Neural progenitor cell (in vitro differentiated cells): ENCODE measurements around the gene IFNA14. TPM values are rescaled to one million over a fixed set of nuclear protein-coding genes. Genes with fewer than 3 reads are reported as not detected.

Experiments
- DNase-seq: peaks from one replicate; pipeline ENCODE4 v3.0.0-alpha.2; 2016; ENCODE audit warnings: low spot score
- H2AFZ ChIP-seq: fragments of 200-600 bp; sonication (generic); replicated peaks from 2 replicates; pipeline ENCODE4 v1.6.1; 2016; ENCODE audit warnings: antibody characterized with exemption
- H3F3A ChIP-seq: fragments of 200-600 bp; sonication (generic); 2 replicates; pipeline ENCODE4 v1.6.1; 2016; ENCODE audit warnings: antibody characterized with exemption, low read depth
- H3K27ac ChIP-seq: fragments of 200-600 bp; sonication (generic); 2 replicates; pipeline ENCODE4 v1.5.1; 2016; ENCODE audit warnings: mild to moderate bottlenecking
- H3K27me3 ChIP-seq: fragments of 200-600 bp; sonication (generic); 2 replicates; pipeline ENCODE4 v1.6.1; 2016; ENCODE audit warnings: mild to moderate bottlenecking, moderate library complexity
- H3K36me3 ChIP-seq: fragments of 200-600 bp; sonication (generic); 2 replicates; pipeline ENCODE4 v1.5.1; 2016
- H3K4me1 ChIP-seq: fragments of 200-600 bp; sonication (generic); 2 replicates; pipeline ENCODE4 v1.6.1; 2016; ENCODE audit warnings: mixed run types
- H3K4me2 ChIP-seq: fragments of 200-600 bp; sonication (generic); 2 replicates; pipeline ENCODE4 v1.6.1; 2016
- H3K4me3 ChIP-seq: fragments of 200-600 bp; sonication (generic); 2 replicates; pipeline ENCODE4 v1.5.1; 2016
- H3K79me2 ChIP-seq: fragments of 200-600 bp; sonication (generic); 2 replicates; pipeline ENCODE4 v1.6.1; 2016; ENCODE audit warnings: low read depth
- H3K9ac ChIP-seq: fragments of 200-600 bp; sonication (generic); 2 replicates; pipeline ENCODE4 v1.6.1; 2016
- H3K9me3 ChIP-seq: fragments of 200-600 bp; sonication (generic); 2 replicates; pipeline ENCODE4 v1.5.1; 2016; ENCODE audit warnings: low read depth
- H4K20me1 ChIP-seq: fragments of 200-600 bp; sonication (generic); 2 replicates; pipeline ENCODE4 v1.6.1; 2016; ENCODE audit warnings: low read depth
- H3K27ac Mint-ChIP-seq: 3 replicates; pipeline ENCODE4 v1.8.0; 2021; ENCODE audit warnings: mixed read lengths
- H3K27me3 Mint-ChIP-seq: 2 replicates; pipeline ENCODE4 v1.8.0; 2022; ENCODE audit warnings: low read depth, mild to moderate bottlenecking, inconsistent platforms, moderate library complexity, mixed read lengths; ENCODE audit not compliant: insufficient read depth
- H3K36me3 Mint-ChIP-seq: 3 replicates; pipeline ENCODE4 v1.8.0; 2021; ENCODE audit warnings: mixed read lengths
- H3K4me1 Mint-ChIP-seq: 3 replicates; pipeline ENCODE4 v1.8.0; 2021; ENCODE audit warnings: mixed read lengths
- H3K4me3 Mint-ChIP-seq: 3 replicates; pipeline ENCODE4 v1.8.0; 2021; ENCODE audit warnings: mild to moderate bottlenecking, moderate library complexity, mixed read lengths
- H3K9me3 Mint-ChIP-seq: 3 replicates; pipeline ENCODE4 v1.8.0; 2020; ENCODE audit warnings: mixed read lengths
- CTCF ChIP-seq: fragments of 200-600 bp; sonication (generic); IDR thresholded peaks from 2 replicates; pipeline ENCODE4 v1.5.1; 2017; ENCODE audit warnings: antibody characterized with exemption, mild to moderate bottlenecking
- EZH2 ChIP-seq: fragments of 200-600 bp; sonication (generic); IDR thresholded peaks from 2 replicates; pipeline ENCODE4 v1.6.1; 2017; ENCODE audit warnings: antibody characterized with exemption, mild to moderate bottlenecking, moderate library complexity
- EZH2phosphoT487 ChIP-seq: fragments of 200-600 bp; sonication (generic); IDR thresholded peaks from 2 replicates; pipeline ENCODE4 v1.6.1; 2017; ENCODE audit warnings: antibody characterized with exemption
- total RNA-seq: library from RNA; depleted of rRNA; stranded (reverse); fragments of >200 nt; gene quantifications from 2 replicates; pipeline ENCODE4 v1.2.3, GENCODE V29; 2015; ENCODE audit warnings: low replicate concordance

The IFNA14 gene
- not detected in 2 replicates for total RNA-seq

GRCh38 chr9:21239911-21240310, at the start of gene IFNA14:
IFNA14 (minus strand) TSS chr9:21240005; CDS start chr9:21239935, 70 bp downstream.
- Histone ChIP-seq H3K9me3 (no peaks in the 10 kb centered on the region), H2AFZ (no peak within 1 kb of the TSS), H3K79me2 (no peaks in the 10 kb centered on the region), H3K4me3 (no peak within 1 kb of the TSS), H3K27me3 (peaks cover 38% of the 10 kb centered on the region), H3K4me1 (no peaks in the 10 kb centered on the region), H3K36me3 (no peaks in the 10 kb centered on the region), H3K9ac (no peak within 1 kb of the TSS), H3K27ac (no peak within 1 kb of the TSS), H3F3A (no peaks in the 10 kb centered on the region), H3K4me2 (no peak within 1 kb of the TSS), H4K20me1 (no peaks in the 10 kb centered on the region)
- Mint-ChIP-seq H3K27ac (no peak within 1 kb of the TSS), H3K9me3 (no peaks in the 10 kb centered on the region), H3K36me3 (no peaks in the 10 kb centered on the region), H3K4me3 (no peak within 1 kb of the TSS), H3K27me3 (no peaks in the 10 kb centered on the region), H3K4me1 (no peaks in the 10 kb centered on the region)
- DNase-seq: no peak
- TF ChIP-seq CTCF (no peak), EZH2phosphoT487 (no peak), EZH2 (no peak)

GRCh38 chr9:21287280-21287679, 47.5 kb upstream of the IFNA14 start:
- Histone ChIP-seq H3K4me1 (no peaks in the 10 kb centered on the region), H3K36me3 (no peaks in the 10 kb centered on the region), H3K79me2 (no peaks in the 10 kb centered on the region), H3K27me3 (peaks cover 44% of the 10 kb centered on the region), H3K9me3 (no peaks in the 10 kb centered on the region), H4K20me1 (no peaks in the 10 kb centered on the region), H3K9ac (no peak overlapping the region), H3F3A (no peaks in the 10 kb centered on the region), H3K4me3 (no peak overlapping the region), H2AFZ (no peak overlapping the region), H3K27ac (no peak overlapping the region), H3K4me2 (no peak overlapping the region)
- H3K9me3 Mint-ChIP-seq: no peaks in the 10 kb centered on the region
- no peak for DNase-seq
- H3K4me3 Mint-ChIP-seq: no peak overlapping the region
- no peaks in the 10 kb centered on the region for H3K36me3 Mint-ChIP-seq
- no peak for TF ChIP-seq CTCF
- no peak for TF ChIP-seq EZH2
- no peak for TF ChIP-seq EZH2phosphoT487
- no peaks in the 10 kb centered on the region for H3K4me1 Mint-ChIP-seq
- no peak overlapping the region for H3K27ac Mint-ChIP-seq
- H3K27me3 Mint-ChIP-seq: peaks cover 2% of the 10 kb centered on the region

GRCh38 chr9:21286659-21287058, 46.9 kb upstream of the IFNA14 start:
- Histone ChIP-seq H3K9ac (no peak overlapping the region), H4K20me1 (no peaks in the 10 kb centered on the region), H3K4me3 (no peak overlapping the region), H3K79me2 (no peaks in the 10 kb centered on the region), H3F3A (no peaks in the 10 kb centered on the region), H3K27ac (no peak overlapping the region), H3K36me3 (no peaks in the 10 kb centered on the region), H3K4me1 (no peaks in the 10 kb centered on the region), H3K27me3 (peaks cover 42% of the 10 kb centered on the region), H3K9me3 (no peaks in the 10 kb centered on the region), H3K4me2 (no peak overlapping the region), H2AFZ (no peak overlapping the region)
- TF ChIP-seq CTCF (no peak), EZH2 (no peak), EZH2phosphoT487 (no peak)
- no peak overlapping the region for H3K27ac Mint-ChIP-seq
- no peak overlapping the region for H3K4me3 Mint-ChIP-seq
- no peak for DNase-seq
- no peaks in the 10 kb centered on the region for H3K9me3 Mint-ChIP-seq
- no peaks in the 10 kb centered on the region for H3K4me1 Mint-ChIP-seq
- no peaks in the 10 kb centered on the region for H3K36me3 Mint-ChIP-seq
- H3K27me3 Mint-ChIP-seq: peaks cover 2% of the 10 kb centered on the region

- H3F3A ChIP-seq: no peaks in the 10 kb centered on the region
- DNase-seq: no peak
- Mint-ChIP-seq H3K36me3 (no peaks in the 10 kb centered on the region), H3K27me3 (peaks cover 2% of the 10 kb centered on the region), H3K9me3 (no peaks in the 10 kb centered on the region), H3K27ac (no peak overlapping the region), H3K4me3 (no peak overlapping the region), H3K4me1 (no peaks in the 10 kb centered on the region)
- H3K36me3 ChIP-seq: no peaks in the 10 kb centered on the region
- no peak overlapping the region for H2AFZ ChIP-seq
- no peaks in the 10 kb centered on the region for H3K79me2 ChIP-seq
- H4K20me1 ChIP-seq: no peaks in the 10 kb centered on the region
- no peaks in the 10 kb centered on the region for H3K9me3 ChIP-seq
- no peaks in the 10 kb centered on the region for H3K4me1 ChIP-seq
- TF ChIP-seq EZH2 (no peak), EZH2phosphoT487 (no peak), CTCF (no peak)
- peaks cover 41% of the 10 kb centered on the region for H3K27me3 ChIP-seq
- no peak overlapping the region for H3K27ac ChIP-seq
- no peak overlapping the region for H3K4me2 ChIP-seq
- H3K9ac ChIP-seq: no peak overlapping the region
- H3K4me3 ChIP-seq: no peak overlapping the region
These were observed 46.3 kb upstream of the IFNA14 start for GRCh38 chr9:21286099-21286498.
